Measurements from ENCODE around the gene GPR35.

- TF ChIP-seq, protein P1, sequence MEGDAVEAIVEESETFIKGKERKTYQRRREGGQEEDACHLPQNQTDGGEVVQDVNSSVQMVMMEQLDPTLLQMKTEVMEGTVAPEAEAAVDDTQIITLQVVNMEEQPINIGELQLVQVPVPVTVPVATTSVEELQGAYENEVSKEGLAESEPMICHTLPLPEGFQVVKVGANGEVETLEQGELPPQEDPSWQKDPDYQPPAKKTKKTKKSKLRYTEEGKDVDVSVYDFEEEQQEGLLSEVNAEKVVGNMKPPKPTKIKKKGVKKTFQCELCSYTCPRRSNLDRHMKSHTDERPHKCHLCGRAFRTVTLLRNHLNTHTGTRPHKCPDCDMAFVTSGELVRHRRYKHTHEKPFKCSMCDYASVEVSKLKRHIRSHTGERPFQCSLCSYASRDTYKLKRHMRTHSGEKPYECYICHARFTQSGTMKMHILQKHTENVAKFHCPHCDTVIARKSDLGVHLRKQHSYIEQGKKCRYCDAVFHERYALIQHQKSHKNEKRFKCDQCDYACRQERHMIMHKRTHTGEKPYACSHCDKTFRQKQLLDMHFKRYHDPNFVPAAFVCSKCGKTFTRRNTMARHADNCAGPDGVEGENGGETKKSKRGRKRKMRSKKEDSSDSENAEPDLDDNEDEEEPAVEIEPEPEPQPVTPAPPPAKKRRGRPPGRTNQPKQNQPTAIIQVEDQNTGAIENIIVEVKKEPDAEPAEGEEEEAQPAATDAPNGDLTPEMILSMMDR (conservative IDR thresholded peaks at IDR 0.05; ENCODE audit: low read depth, low read length): no peak
- TF ChIP-seq EZH2 (IDR thresholded peaks at IDR 0.05; ENCODE audit: low read length, unreplicated experiment) (no peak), EZH2phosphoT487 (IDR thresholded peaks at IDR 0.05; ENCODE audit: borderline replicate concordance, low read length) (no peak)
Measured at GRCh38 chr2:240603846-240604245, 21.4 kb upstream of the GPR35 start.

Measured in PC-3 (cell line).